Suprapubic skin (tissue), 4 donors: ENCODE measurements around the gene SLC7A10. TPM values are rescaled to one million over a fixed set of nuclear protein-coding genes. Genes with fewer than 3 reads are reported as not detected.

ENCODE experiments used
- DNase-seq, 2 donors: peaks; one replicate each; pipeline ENCODE4 v3.0.0-alpha.2; 2019; ENCODE audit warnings: low spot score in 2 of 2
- H3K27ac ChIP-seq: fragments of 200-600 bp; sonication (generic); one replicate; pipeline ENCODE4 v1.5.1; 2019
- H3K27me3 ChIP-seq: fragments of 200-600 bp; sonication (generic); one replicate; pipeline ENCODE4 v1.5.1; 2019
- H3K36me3 ChIP-seq: fragments of 200-600 bp; sonication (generic); one replicate; pipeline ENCODE4 v1.5.1; 2019
- H3K4me1 ChIP-seq: fragments of 200-600 bp; sonication (generic); one replicate; pipeline ENCODE4 v1.5.1; 2019
- H3K4me3 ChIP-seq: fragments of 200-600 bp; sonication (generic); one replicate; pipeline ENCODE4 v1.5.1; 2019; ENCODE audit warnings: mild to moderate bottlenecking
- H3K9me3 ChIP-seq: fragments of 200-600 bp; sonication (generic); one replicate; pipeline ENCODE4 v1.5.1; 2019
- CTCF ChIP-seq, 2 donors: fragments of 200-600 bp in 1 of 2; fragments of 450-650 bp in 1 of 2; sonication (generic) in 1 of 2; IDR thresholded peaks; one replicate each; pipeline ENCODE4 v1.5.1; 2016 to 2019; ENCODE audit warnings: antibody characterized with exemption in 2 of 2, mild to moderate bottlenecking in 1 of 2, moderate library complexity in 1 of 2
- EP300 ChIP-seq: sonication (generic); formaldehyde crosslinking; IDR thresholded peaks from one replicate; pipeline ENCODE4 v1.6.1; 2017; ENCODE audit warnings: antibody characterized with exemption
- POLR2A ChIP-seq, 2 donors: fragments of 450-650 bp; IDR thresholded peaks; one replicate each; pipeline ENCODE4 v1.6.1; 2017; ENCODE audit warnings: antibody characterized with exemption in 2 of 2, mild to moderate bottlenecking in 2 of 2, moderate library complexity in 2 of 2
- POLR2AphosphoS5 ChIP-seq, 3 donors: sonication (generic); formaldehyde crosslinking; IDR thresholded peaks; one replicate each; pipeline ENCODE4 v1.6.1; 2017; ENCODE audit warnings: antibody characterized with exemption in 3 of 3
- WGBS: methylation state at CpG from one replicate; pipeline ENCODE4 v1.1.5; 2018; 5-methylcytosine and 5-hydroxymethylcytosine counted together
- total RNA-seq, 4 donors: library from RNA; depleted of rRNA; stranded (reverse); fragments of >200 nt; gene quantifications; one replicate each; pipeline ENCODE4 v1.1.0, GENCODE V29; 2016

Gene SLC7A10
- total RNA-seq, 4 donors from 2014 or later = 0.38 to 0.93 TPM; not detected in 2

GRCh38 chr19:33248954-33249613, 23.4 kb upstream of the SLC7A10 start:
- no peak for DNase-seq
- H3K4me1 ChIP-seq = peaks cover 9% of the 10 kb centered on the region
- no peak for TF ChIP-seq POLR2AphosphoS5 (IDR thresholded peaks at IDR 0.05)
- H3K4me3 ChIP-seq = no peak overlapping the region
- peaks cover 9% of the 10 kb centered on the region for H3K27me3 ChIP-seq
- H3K9me3 ChIP-seq = no peaks in the 10 kb centered on the region
- 86% methylated on average over 1 of the region's 28 CpGs for WGBS
- no peaks in the 10 kb centered on the region for H3K36me3 ChIP-seq
- H3K27ac ChIP-seq = no peak overlapping the region

GRCh38 chr19:33248553-33248953, 22.9 kb upstream of the SLC7A10 start:
- H3K4me3 ChIP-seq = no peak overlapping the region
- no peaks in the 10 kb centered on the region for H3K9me3 ChIP-seq
- TF ChIP-seq POLR2A (IDR thresholded peaks at IDR 0.05) (no peak), CTCF (IDR thresholded peaks at IDR 0.05) (no peak), EP300 (no peak), POLR2AphosphoS5 (IDR thresholded peaks at IDR 0.05) (no peak)
- no peaks in the 10 kb centered on the region for H3K36me3 ChIP-seq
- peaks cover 9% of the 10 kb centered on the region for H3K4me1 ChIP-seq
- no peak for DNase-seq
- 83% methylated on average over 8 of the region's 11 CpGs for WGBS
- H3K27me3 ChIP-seq = peaks cover 9% of the 10 kb centered on the region
- H3K27ac ChIP-seq = no peak overlapping the region

- no peaks in the 10 kb centered on the region for H3K9me3 ChIP-seq
- peaks cover 9% of the 10 kb centered on the region for H3K4me1 ChIP-seq
- 75% methylated on average over 1 of the region's 8 CpGs for WGBS
- no peak for DNase-seq
- H3K27me3 ChIP-seq = peaks cover 9% of the 10 kb centered on the region
- no peak overlapping the region for H3K4me3 ChIP-seq
- H3K36me3 ChIP-seq = no peaks in the 10 kb centered on the region
- no peak overlapping the region for H3K27ac ChIP-seq
- no peak for TF ChIP-seq CTCF (IDR thresholded peaks at IDR 0.05)
Observed at GRCh38 chr19:33248104-33248503, 22.5 kb upstream of the SLC7A10 start.

- WGBS = 88% methylated on average over 1 of the region's 1 CpG
- Histone ChIP-seq H3K27ac (no peak overlapping the region), H3K9me3 (no peaks in the 10 kb centered on the region), H3K27me3 (peaks cover 9% of the 10 kb centered on the region), H3K36me3 (no peaks in the 10 kb centered on the region), H3K4me1 (peaks cover 9% of the 10 kb centered on the region), H3K4me3 (no peak overlapping the region)
- no peak for TF ChIP-seq EP300
- no peak for DNase-seq
Observed at GRCh38 chr19:33247441-33247819, 21.8 kb upstream of the SLC7A10 start.

- no peak overlapping the region for H3K27ac ChIP-seq
- WGBS = 61% methylated on average over 4 of the region's 7 CpGs
Observed at GRCh38 chr19:33246709-33247440, 21.2 kb upstream of the SLC7A10 start.

More at GRCh38 chr19:33246709-33247440, 21.2 kb upstream of the SLC7A10 start:
- no peak for TF ChIP-seq CTCF (IDR thresholded peaks at IDR 0.05)
- TF ChIP-seq EP300 = no peak
- no peak for TF ChIP-seq POLR2A (IDR thresholded peaks at IDR 0.05)
- TF ChIP-seq POLR2AphosphoS5 (IDR thresholded peaks at IDR 0.05) = no peak
- Histone ChIP-seq H3K4me3 (no peak overlapping the region), H3K4me1 (peaks cover 10% of the 10 kb centered on the region), H3K36me3 (no peaks in the 10 kb centered on the region), H3K9me3 (no peaks in the 10 kb centered on the region), H3K27me3 (peaks cover 9% of the 10 kb centered on the region)
- DNase-seq = no peak
